GM23338 (cell line): ENCODE measurements around the gene KCTD15. TPM values are rescaled to one million over a fixed set of nuclear protein-coding genes. Genes with fewer than 3 reads are reported as not detected.

Experiments
- ATAC-seq: fragments of 200-7000 bp; cut with Tn5 transposase; 3 replicates; pipeline ENCODE4 v1.9.1; 2020
- DNase-seq: peaks from one replicate; pipeline ENCODE4 v3.0.0-alpha.2; 2015; ENCODE audit warnings: low spot score
- H2AFZ ChIP-seq: fragments of 200-600 bp; sonication (generic); 2 replicates; pipeline ENCODE4 v1.8.0; 2016; ENCODE audit warnings: antibody characterized with exemption, mild to moderate bottlenecking, moderate library complexity
- H3F3A ChIP-seq: fragments of 200-600 bp; sonication (generic); replicated peaks from 2 replicates; pipeline ENCODE4 v1.8.0; 2017; ENCODE audit warnings: antibody characterized with exemption, mixed run types, low read depth
- H3K27ac ChIP-seq: fragments of 200-600 bp; sonication (generic); 2 replicates; pipeline ENCODE4 v1.6.1; 2016; ENCODE audit warnings: low read depth
- H3K27me3 ChIP-seq: fragments of 200-600 bp; sonication (generic); 2 replicates; pipeline ENCODE4 v1.8.0; 2016; ENCODE audit warnings: mild to moderate bottlenecking, mixed run types, moderate library complexity; ENCODE audit not compliant: insufficient read depth
- H3K36me3 ChIP-seq: fragments of 200-600 bp; sonication (generic); 2 replicates; pipeline ENCODE4 v1.8.0; 2016; ENCODE audit warnings: mild to moderate bottlenecking; ENCODE audit not compliant: insufficient read depth
- H3K4me1 ChIP-seq: fragments of 200-600 bp; sonication (generic); 2 replicates; pipeline ENCODE4 v1.8.0; 2016; ENCODE audit warnings: mild to moderate bottlenecking, moderate library complexity; ENCODE audit not compliant: insufficient read depth
- H3K4me2 ChIP-seq: fragments of 200-600 bp; sonication (generic); 2 replicates; pipeline ENCODE4 v1.7.1; 2017; ENCODE audit warnings: mixed run types
- H3K4me3 ChIP-seq: fragments of 200-600 bp; sonication (generic); 2 replicates; pipeline ENCODE4 v1.6.1; 2016; ENCODE audit warnings: mixed run types
- H3K79me2 ChIP-seq: fragments of 200-600 bp; sonication (generic); replicated peaks from 2 replicates; pipeline ENCODE4 v1.8.0; 2017; ENCODE audit warnings: mild to moderate bottlenecking; ENCODE audit not compliant: insufficient read depth
- H3K9me2 ChIP-seq: fragments of 200-600 bp; sonication (generic); 2 replicates; pipeline ENCODE4 v1.8.0; 2017; ENCODE audit not compliant: insufficient read depth
- H4K20me1 ChIP-seq: fragments of 200-600 bp; sonication (generic); replicated peaks from 2 replicates; pipeline ENCODE4 v1.8.0; 2017; ENCODE audit warnings: mild to moderate bottlenecking; ENCODE audit not compliant: insufficient read depth
- H3K27ac Mint-ChIP-seq: 2 replicates; pipeline ENCODE4 v1.8.0; 2020; ENCODE audit warnings: inconsistent platforms, mild to moderate bottlenecking, moderate library complexity, mixed read lengths
- H3K27me3 Mint-ChIP-seq: 3 replicates; pipeline ENCODE4 v1.8.0; 2022; ENCODE audit warnings: low read depth, mild to moderate bottlenecking, moderate library complexity, mixed read lengths, inconsistent platforms; ENCODE audit not compliant: insufficient read depth, poor library complexity
- H3K36me3 Mint-ChIP-seq: 3 replicates; pipeline ENCODE4 v1.8.0; 2021; ENCODE audit warnings: low read depth, mild to moderate bottlenecking, inconsistent platforms, moderate library complexity, mixed read lengths
- H3K4me1 Mint-ChIP-seq: 3 replicates; pipeline ENCODE4 v1.8.0; 2020; ENCODE audit warnings: mild to moderate bottlenecking, inconsistent platforms, mixed read lengths
- H3K4me3 Mint-ChIP-seq: 3 replicates; pipeline ENCODE4 v1.8.0; 2021; ENCODE audit warnings: moderate library complexity, mild to moderate bottlenecking, inconsistent platforms, mixed read lengths
- H3K9me3 Mint-ChIP-seq: 3 replicates; pipeline ENCODE4 v1.8.0; 2020; ENCODE audit warnings: moderate library complexity, mild to moderate bottlenecking, inconsistent platforms, mixed read lengths
- CREB1 ChIP-seq: fragments of 250-450 bp; sonication (Bioruptor Pico); IDR thresholded peaks from 2 replicates; pipeline ENCODE4 v1.5.0; 2020; ENCODE audit warnings: low read depth, mild to moderate bottlenecking, moderate library complexity
- EZH2 ChIP-seq: fragments of 200-600 bp; sonication (generic); IDR thresholded peaks from one replicate; pipeline ENCODE4 v1.8.0; 2017; ENCODE audit warnings: antibody characterized with exemption, mild to moderate bottlenecking, low read depth; ENCODE audit not compliant: unreplicated experiment
- EZH2phosphoT487 ChIP-seq: fragments of 200-600 bp; sonication (generic); IDR thresholded peaks from one replicate; pipeline ENCODE4 v1.8.1; 2018; ENCODE audit warnings: antibody characterized with exemption; ENCODE audit not compliant: unreplicated experiment
- NANOG ChIP-seq: IDR thresholded peaks from 2 replicates; pipeline ENCODE4 v1.6.1; 2016; ENCODE audit warnings: antibody characterized with exemption, borderline replicate concordance
- POLR2AphosphoS5 ChIP-seq: IDR thresholded peaks from 2 replicates; pipeline ENCODE4 v1.6.1; 2016; ENCODE audit warnings: antibody characterized with exemption, low read depth
- REST ChIP-seq: IDR thresholded peaks from one replicate; pipeline ENCODE4 v1.6.1; 2018; ENCODE audit warnings: antibody characterized with exemption; ENCODE audit not compliant: unreplicated experiment
- STAT1 ChIP-seq: IDR thresholded peaks from one replicate; pipeline ENCODE4 v1.6.1; 2016; ENCODE audit warnings: antibody characterized with exemption; ENCODE audit not compliant: unreplicated experiment
- ZNF114 ChIP-seq: fragments of 250-450 bp; sonication (Bioruptor Pico); IDR thresholded peaks from 2 replicates; pipeline ENCODE4 v1.5.0; 2020; ENCODE audit warnings: mild to moderate bottlenecking, moderate library complexity
- polyA plus RNA-seq: library from polyadenylated mRNA; unstranded; fragments of >200 nt; fragmentation: Nextera tagmentation; extraction: Ambion mirVana; gene quantifications from 2 replicates; pipeline ENCODE4 v1.2.1, GENCODE V29; 2016
- total RNA-seq: library from RNA; depleted of rRNA; stranded (reverse); fragments of >200 nt; shearing (Covaris generic); gene quantifications from 2 replicates; pipeline ENCODE4 v1.2.3, GENCODE V29; 2014
- TF ChIP-seq, protein P1 (sequence below), 2 experiments: fragments of 200-600 bp in 1 of 2; sonication (generic) in 1 of 2; conservative IDR thresholded peaks; 2 replicates each; pipeline versions ENCODE4 v1.5.1 to v1.6.1; 2016 to 2017; ENCODE audit warnings: antibody characterized with exemption in 2 of 2, low read depth in 2 of 2, mild to moderate bottlenecking in 2 of 2, moderate library complexity in 1 of 2

Gene KCTD15
- total and polyA plus RNA-seq, 2 experiments from 2014 or later: 5.1 to 60.1 TPM

- Histone ChIP-seq H3K27me3 (no peaks in the 10 kb centered on the region), H3K79me2 (no peaks in the 10 kb centered on the region), H3K36me3 (no peaks in the 10 kb centered on the region), H3K4me1 (no peaks in the 10 kb centered on the region), H4K20me1 (no peaks in the 10 kb centered on the region; the same call in 1 of the 2 replicates), H3F3A (no peaks in the 10 kb centered on the region), H3K9me2 (no peaks in the 10 kb centered on the region), H3K27ac (no peak overlapping the region), H3K4me2 (no peak overlapping the region), H3K4me3 (no peak overlapping the region), H2AFZ (no peak overlapping the region)
- Mint-ChIP-seq H3K9me3 (0 out of 3 replicates have a peak, but pooled peaks cover 2% of the 10 kb centered on the region), H3K4me3 (no peak overlapping the region), H3K4me1 (peaks cover 6% of the 10 kb centered on the region; the same call in 2 of the 3 replicates), H3K27me3 (peaks cover 12% of the 10 kb centered on the region), H3K27ac (no peak overlapping the region), H3K36me3 (no peaks in the 10 kb centered on the region)
- no peak for TF ChIP-seq STAT1
- TF ChIP-seq, protein P1, sequence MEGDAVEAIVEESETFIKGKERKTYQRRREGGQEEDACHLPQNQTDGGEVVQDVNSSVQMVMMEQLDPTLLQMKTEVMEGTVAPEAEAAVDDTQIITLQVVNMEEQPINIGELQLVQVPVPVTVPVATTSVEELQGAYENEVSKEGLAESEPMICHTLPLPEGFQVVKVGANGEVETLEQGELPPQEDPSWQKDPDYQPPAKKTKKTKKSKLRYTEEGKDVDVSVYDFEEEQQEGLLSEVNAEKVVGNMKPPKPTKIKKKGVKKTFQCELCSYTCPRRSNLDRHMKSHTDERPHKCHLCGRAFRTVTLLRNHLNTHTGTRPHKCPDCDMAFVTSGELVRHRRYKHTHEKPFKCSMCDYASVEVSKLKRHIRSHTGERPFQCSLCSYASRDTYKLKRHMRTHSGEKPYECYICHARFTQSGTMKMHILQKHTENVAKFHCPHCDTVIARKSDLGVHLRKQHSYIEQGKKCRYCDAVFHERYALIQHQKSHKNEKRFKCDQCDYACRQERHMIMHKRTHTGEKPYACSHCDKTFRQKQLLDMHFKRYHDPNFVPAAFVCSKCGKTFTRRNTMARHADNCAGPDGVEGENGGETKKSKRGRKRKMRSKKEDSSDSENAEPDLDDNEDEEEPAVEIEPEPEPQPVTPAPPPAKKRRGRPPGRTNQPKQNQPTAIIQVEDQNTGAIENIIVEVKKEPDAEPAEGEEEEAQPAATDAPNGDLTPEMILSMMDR (conservative IDR thresholded peaks at IDR 0.05; ENCODE audit: low read depth in 2 of 2): no peak
- no peak for TF ChIP-seq CREB1 (CRISPR knock-in tag)
- TF ChIP-seq NANOG: no peak
- TF ChIP-seq EZH2: no peak
- TF ChIP-seq POLR2AphosphoS5: no peak
- TF ChIP-seq REST: no peak
- no peak for DNase-seq
- ATAC-seq: no peak
Observed at GRCh38 chr19:33755099-33756035, 41.3 kb upstream of the KCTD15 start.

- DNase-seq (no peak), ATAC-seq (no peak)
- H3K27ac ChIP-seq: no peak overlapping the region
- no peak overlapping the region for H3K4me3 ChIP-seq
- Mint-ChIP-seq H3K4me3 (no peak overlapping the region), H3K36me3 (no peaks in the 10 kb centered on the region), H3K27ac (no peak overlapping the region), H3K4me1 (peaks cover 6% of the 10 kb centered on the region; the same call in 2 of the 3 replicates), H3K27me3 (peaks cover 12% of the 10 kb centered on the region), H3K9me3 (peaks cover 2% of the 10 kb centered on the region; the same call in 1 of the 3 replicates)
- H3K4me2 ChIP-seq: no peak overlapping the region
- H3F3A ChIP-seq: no peaks in the 10 kb centered on the region
- H3K79me2 ChIP-seq: no peaks in the 10 kb centered on the region
- H3K36me3 ChIP-seq: no peaks in the 10 kb centered on the region
- no peaks in the 10 kb centered on the region for H3K27me3 ChIP-seq
- no peaks in the 10 kb centered on the region for H3K9me2 ChIP-seq
- no peak overlapping the region for H2AFZ ChIP-seq
- H4K20me1 ChIP-seq: no peaks in the 10 kb centered on the region; the same call in 1 of the 2 replicates
- no peaks in the 10 kb centered on the region for H3K4me1 ChIP-seq
- TF ChIP-seq STAT1 (no peak), ZNF114 (CRISPR knock-in tag) (no peak), EZH2phosphoT487 (no peak)
Observed at GRCh38 chr19:33756177-33756576, 40.5 kb upstream of the KCTD15 start.
